GM19035 (cell line): ENCODE measurements around the gene ADM2.
"Not testable (repeated sequence)": the region's sequence is repeated elsewhere in the genome, so short reads cannot be mapped to it uniquely, and the experiment has no call there.

ENCODE experiments used
- ATAC-seq: cut with Tn5 transposase; IDR thresholded peaks from one replicate; pipeline ENCODE4 v1.9.1; 2021; ENCODE audit not compliant: unreplicated experiment

ADM2 gene

GRCh38 chr22:50533856-50534711 is 52.7 kb downstream of the ADM2 start:
- not testable (repeated sequence) for ATAC-seq

GRCh38 chr22:50535113-50535512 is 53.8 kb downstream of the ADM2 start:
- no peak for ATAC-seq
